ENCODE data around the gene MT1A.
A peak's percentile ranks its signal among the peaks of the same experiment; 100 is the strongest.
"Not testable (repeated sequence)": the region's sequence is repeated elsewhere in the genome, so short reads cannot be mapped to it uniquely, and the experiment has no call there.

MT1A gene

DNA sequence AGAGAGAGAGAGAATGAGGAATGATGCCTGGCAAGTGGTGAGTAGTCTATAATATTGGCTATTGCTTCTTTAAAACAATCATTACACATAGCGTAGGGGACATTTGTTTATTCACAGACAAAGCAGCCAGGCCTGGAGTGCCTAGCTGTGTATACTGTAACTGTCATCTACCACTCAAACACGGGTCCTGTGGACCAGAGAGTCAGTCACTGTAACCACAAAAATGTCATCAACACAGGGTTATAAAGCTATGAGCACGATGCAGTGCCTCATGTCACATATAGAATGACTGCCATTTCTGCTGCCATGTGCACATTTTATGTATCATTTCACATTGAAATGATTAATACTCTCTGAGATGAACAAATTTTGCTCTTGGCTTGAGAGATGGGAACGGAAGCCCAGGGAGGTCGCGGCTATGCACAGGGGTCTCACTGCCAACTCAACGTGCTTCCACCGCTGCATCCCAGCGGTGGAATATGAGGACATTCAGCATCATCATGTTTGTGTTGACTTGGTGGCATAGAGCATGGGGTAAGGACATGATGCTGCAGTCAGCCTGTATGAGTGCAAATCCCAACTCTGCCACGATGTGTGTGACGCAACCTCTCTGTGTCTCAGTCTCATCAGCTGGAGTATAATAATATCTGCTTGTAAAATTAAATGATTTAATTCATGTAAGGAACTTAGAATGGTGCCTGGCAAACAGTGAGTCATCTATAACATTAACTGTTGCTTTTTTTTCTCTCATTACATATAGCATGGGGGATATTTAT, 34.5 kb downstream of the MT1A start:
- Histone ChIP-seq H3K4me1 (ENCODE audit: insufficient read depth, low read length) (peaks cover 2% of the 10 kb centered on the region; the same call in 1 of the 2 replicates), H3K79me2 (ENCODE audit: insufficient read depth, low read length) (no peaks in the 10 kb centered on the region), H3K27me3 (ENCODE audit: insufficient read depth, low read length, poor library complexity) (peaks cover 40% of the 10 kb centered on the region), H3K4me2 (ENCODE audit: insufficient read depth, low read length) (no peak overlapping the region), H2AFZ (ENCODE audit: low read depth, low read length) (no peak overlapping the region), H4K20me1 (ENCODE audit: insufficient read depth, low read length) (no peaks in the 10 kb centered on the region), H3K36me3 (ENCODE audit: insufficient read depth, low read length) (no peaks in the 10 kb centered on the region), H3K27ac (ENCODE audit: low read length) (no peak overlapping the region), H3K9me3 (ENCODE audit: insufficient read depth, low read length, severe bottlenecking) (no peaks in the 10 kb centered on the region), H3K9ac (ENCODE audit: low read depth, low read length) (no peak overlapping the region), H3K4me3 (ENCODE audit: low read depth in 1 of 2, low read length in 2 of 2) (no peak overlapping the region)
- DNase-seq (no peak), ATAC-seq (ENCODE audit: insufficient read depth, low read depth) (no peak)
- no peak for TF ChIP-seq EZH2 (IDR thresholded peaks at IDR 0.05; ENCODE audit: borderline replicate concordance, low read depth, low read length, severe bottlenecking)
- TF ChIP-seq CTCF (IDR thresholded peaks at IDR 0.05; ENCODE audit: borderline replicate concordance, extremely low read depth, low read length, poor library complexity, severe bottlenecking): no peak

DNA sequence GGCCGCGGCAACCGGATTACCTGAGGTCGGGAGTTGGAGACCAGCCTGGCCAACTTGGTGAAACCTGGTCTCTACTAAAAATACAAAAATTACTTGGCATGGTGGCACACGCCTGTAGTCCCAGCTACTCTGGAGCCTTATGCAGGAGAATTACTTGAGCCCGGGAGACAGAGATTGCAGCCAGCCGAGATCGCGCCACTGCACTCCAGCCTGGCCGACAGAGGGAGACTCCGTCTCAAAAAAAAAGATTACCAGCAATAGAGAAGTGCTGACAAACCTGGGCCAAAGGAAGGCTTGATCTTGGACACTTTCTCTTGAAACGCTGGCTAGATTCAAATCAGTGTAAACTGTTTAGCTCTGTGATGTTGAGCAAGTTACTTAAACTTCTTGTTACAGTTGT, 35.5 kb downstream of the MT1A start:
- Histone ChIP-seq H3K4me2 (ENCODE audit: insufficient read depth, low read length) (no peak overlapping the region), H4K20me1 (ENCODE audit: insufficient read depth, low read length) (no peaks in the 10 kb centered on the region), H2AFZ (ENCODE audit: low read depth, low read length) (no peak overlapping the region), H3K4me1 (ENCODE audit: insufficient read depth, low read length) (peaks cover 2% of the 10 kb centered on the region; the same call in 1 of the 2 replicates), H3K79me2 (ENCODE audit: insufficient read depth, low read length) (no peaks in the 10 kb centered on the region), H3K9me3 (ENCODE audit: insufficient read depth, low read length, severe bottlenecking) (no peaks in the 10 kb centered on the region), H3K27ac (ENCODE audit: low read length) (no peak overlapping the region), H3K36me3 (ENCODE audit: insufficient read depth, low read length) (no peaks in the 10 kb centered on the region), H3K9ac (ENCODE audit: low read depth, low read length) (no peak overlapping the region), H3K4me3 (ENCODE audit: low read depth in 1 of 2, low read length in 2 of 2) (no peak overlapping the region), H3K27me3 (ENCODE audit: insufficient read depth, low read length, poor library complexity) (peaks cover 31% of the 10 kb centered on the region)
- TF ChIP-seq CTCF (IDR thresholded peaks at IDR 0.05; ENCODE audit: borderline replicate concordance, extremely low read depth, low read length, poor library complexity, severe bottlenecking) (peak; percentile 36), EZH2 (IDR thresholded peaks at IDR 0.05; ENCODE audit: borderline replicate concordance, low read depth, low read length, severe bottlenecking) (no peak)
- DNase-seq: no peak
- ATAC-seq (ENCODE audit: insufficient read depth, low read depth): no peak

- H3K4me2 ChIP-seq (ENCODE audit: insufficient read depth, low read length); H3K36me3 ChIP-seq (ENCODE audit: insufficient read depth, low read length); H3K4me3 ChIP-seq (ENCODE audit: low read depth in 1 of 2, low read length in 2 of 2); ATAC-seq (ENCODE audit: insufficient read depth, low read depth); H4K20me1 ChIP-seq (ENCODE audit: insufficient read depth, low read length); H3K9me3 ChIP-seq (ENCODE audit: insufficient read depth, low read length, severe bottlenecking); H3K4me1 ChIP-seq (ENCODE audit: insufficient read depth, low read length); H3K79me2 ChIP-seq (ENCODE audit: insufficient read depth, low read length); H3K9ac ChIP-seq (ENCODE audit: low read depth, low read length); H2AFZ ChIP-seq (ENCODE audit: low read depth, low read length); H3K27ac ChIP-seq (ENCODE audit: low read length); DNase-seq: not testable (repeated sequence)
- H3K27me3 ChIP-seq (ENCODE audit: insufficient read depth, low read length, poor library complexity): peaks cover 27% of the 10 kb centered on the region
Measured at GRCh38 chr16:56674570-56674969, 36.1 kb downstream of the MT1A start.

- H2AFZ ChIP-seq (ENCODE audit: low read depth, low read length): no peak overlapping the region
- H3K36me3 ChIP-seq (ENCODE audit: insufficient read depth, low read length): no peaks in the 10 kb centered on the region
- H3K4me1 ChIP-seq (ENCODE audit: insufficient read depth, low read length): peaks cover 2% of the 10 kb centered on the region; the same call in 1 of the 2 replicates
- no peak overlapping the region for H3K9ac ChIP-seq (ENCODE audit: low read depth, low read length)
- no peak overlapping the region for H3K4me3 ChIP-seq (ENCODE audit: low read depth in 1 of 2, low read length in 2 of 2)
- no peaks in the 10 kb centered on the region for H3K79me2 ChIP-seq (ENCODE audit: insufficient read depth, low read length)
- H3K4me2 ChIP-seq (ENCODE audit: insufficient read depth, low read length): peak overlapping the region; percentile 41; the same call in 1 of the 2 replicates
- no peak for TF ChIP-seq EZH2 (IDR thresholded peaks at IDR 0.05; ENCODE audit: borderline replicate concordance, low read depth, low read length, severe bottlenecking)
- TF ChIP-seq CTCF (IDR thresholded peaks at IDR 0.05; ENCODE audit: borderline replicate concordance, extremely low read depth, low read length, poor library complexity, severe bottlenecking): no peak
- ATAC-seq (ENCODE audit: insufficient read depth, low read depth) (peak; percentile 88), DNase-seq (peak; percentile 62)
- no peaks in the 10 kb centered on the region for H3K9me3 ChIP-seq (ENCODE audit: insufficient read depth, low read length, severe bottlenecking)
- peaks cover 17% of the 10 kb centered on the region for H3K27me3 ChIP-seq (ENCODE audit: insufficient read depth, low read length, poor library complexity)
- H4K20me1 ChIP-seq (ENCODE audit: insufficient read depth, low read length): no peaks in the 10 kb centered on the region
- no peak overlapping the region for H3K27ac ChIP-seq (ENCODE audit: low read length)
Measured at GRCh38 chr16:56675685-56676210, 37.3 kb downstream of the MT1A start.
